ENCODE data around the gene DNAI7.

The DNAI7 gene

DNA sequence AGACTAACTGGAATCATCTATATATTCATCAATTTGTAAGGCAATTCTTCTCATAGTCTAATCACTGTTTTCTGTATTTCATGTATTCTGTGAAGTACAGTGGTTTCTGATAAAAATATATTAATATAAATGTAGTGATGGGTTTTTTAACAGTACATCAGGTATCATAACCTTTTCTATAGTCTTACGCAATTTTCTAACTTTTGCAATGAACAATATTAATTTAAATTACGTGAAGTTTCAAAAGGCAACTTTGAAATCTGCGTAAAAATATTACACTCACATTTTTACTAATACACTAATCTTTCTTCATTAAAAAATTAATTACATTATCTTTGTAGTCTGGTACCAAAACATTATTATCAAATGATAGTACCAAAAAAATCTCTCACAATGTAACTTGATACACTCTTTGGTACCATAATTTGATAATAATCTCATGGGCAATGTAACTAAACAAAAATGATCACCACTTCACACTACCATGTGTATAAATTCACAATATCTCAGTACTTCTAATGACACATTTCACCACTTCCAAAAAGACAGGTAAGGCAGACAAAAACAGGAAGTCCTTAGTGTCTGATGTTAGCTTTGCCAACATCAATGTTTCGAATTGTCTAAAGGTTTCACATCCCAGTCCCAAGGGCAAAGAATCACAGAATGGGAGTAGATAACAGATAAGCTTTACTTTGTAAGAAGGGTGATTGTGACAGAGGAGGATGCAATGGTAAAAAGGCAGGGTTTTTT, 8.7 kb downstream of the DNAI7 start:
- DNase-seq (ENCODE audit: insufficient read length, low spot score) (no peak), FAIRE-seq (peak; percentile 83)

GRCh38 chr12:25184132-25184531, 10.8 kb downstream of the DNAI7 start:
- DNase-seq (ENCODE audit: insufficient read length, low spot score) (no peak), FAIRE-seq (no peak)

- FAIRE-seq, result no peak
These were observed 12.2 kb downstream of the DNAI7 start for GRCh38 chr12:25182765-25183164.

DNA sequence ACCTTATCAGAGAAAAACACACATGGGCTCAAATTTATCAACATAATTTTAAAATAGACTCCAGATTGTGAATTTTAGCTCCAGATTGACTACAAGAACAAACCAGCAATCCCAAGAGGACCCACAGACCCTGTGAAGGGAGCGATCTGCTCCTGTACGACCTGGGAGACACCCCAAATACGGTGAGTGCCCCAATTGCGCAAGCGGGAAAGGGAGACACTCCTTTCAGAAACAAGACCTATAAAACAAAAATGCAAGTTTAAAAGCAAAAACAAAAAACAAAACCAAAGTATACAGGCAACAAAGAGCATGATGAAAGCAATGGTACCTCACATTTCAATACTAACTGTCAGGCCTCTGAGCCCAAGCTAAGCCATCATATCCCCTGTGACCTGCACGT, 32.1 kb downstream of the DNAI7 start:
- no peak for DNase-seq (ENCODE audit: insufficient read length, low spot score)
- no peak for FAIRE-seq

More at GRCh38 chr12:25182765-25183164, 12.2 kb downstream of the DNAI7 start:
- DNase-seq (ENCODE audit: insufficient read length, low spot score), result no peak

- no peak for FAIRE-seq
- no peak for DNase-seq (ENCODE audit: insufficient read length, low spot score)
These were observed 38.9 kb downstream of the DNAI7 start for GRCh38 chr12:25156061-25156460.

- DNase-seq (ENCODE audit: insufficient read length, low spot score), result peak; percentile 26
- FAIRE-seq, result peak; percentile 98
These were observed 39.9 kb downstream of the DNAI7 start for GRCh38 chr12:25155022-25155576.

GRCh38 chr12:25152055-25152454, 42.9 kb downstream of the DNAI7 start:
- FAIRE-seq (no peak), DNase-seq (ENCODE audit: insufficient read length, low spot score) (no peak)

GRCh38 chr12:25151476-25151875, 43.5 kb downstream of the DNAI7 start:
- no peak for FAIRE-seq
- no peak for DNase-seq (ENCODE audit: insufficient read length, low spot score)

DNA sequence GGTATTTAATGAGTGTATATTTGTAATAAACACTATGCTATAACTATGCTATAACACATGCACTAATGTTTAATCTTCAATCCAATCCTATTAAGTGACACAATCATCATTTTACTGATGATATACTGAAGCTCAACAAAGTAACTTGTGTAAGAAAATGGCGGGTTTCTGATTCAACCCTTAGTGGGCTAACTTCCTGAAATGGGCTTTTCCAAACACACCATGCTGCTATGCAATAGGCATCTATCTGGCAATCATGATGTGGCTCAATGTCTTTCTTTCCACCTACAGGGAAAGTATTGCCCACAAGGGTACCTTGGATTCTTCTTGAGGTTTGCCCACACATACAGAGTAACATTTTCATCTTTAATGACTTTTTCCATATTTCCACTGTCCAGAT, 48.3 kb downstream of the DNAI7 start:
- DNase-seq (ENCODE audit: insufficient read length, low spot score), result no peak
- FAIRE-seq, result no peak

GRCh38 chr12:25135531-25136154, 59.3 kb downstream of the DNAI7 start:
- DNase-seq (ENCODE audit: insufficient read length, low spot score) (no peak), FAIRE-seq (no peak)

- FAIRE-seq (no peak), DNase-seq (ENCODE audit: insufficient read length, low spot score) (no peak)
These were observed 63.7 kb downstream of the DNAI7 start for GRCh38 chr12:25131270-25131669.

- peak; percentile 67 for FAIRE-seq
These were observed 64.2 kb downstream of the DNAI7 start for GRCh38 chr12:25130741-25131188.

GRCh38 chr12:25126746-25127145, 68.2 kb downstream of the DNAI7 start:
- DNase-seq (ENCODE audit: insufficient read length, low spot score), result no peak
- no peak for FAIRE-seq

More at GRCh38 chr12:25130741-25131188, 64.2 kb downstream of the DNAI7 start:
- no peak for DNase-seq (ENCODE audit: insufficient read length, low spot score)

DNA sequence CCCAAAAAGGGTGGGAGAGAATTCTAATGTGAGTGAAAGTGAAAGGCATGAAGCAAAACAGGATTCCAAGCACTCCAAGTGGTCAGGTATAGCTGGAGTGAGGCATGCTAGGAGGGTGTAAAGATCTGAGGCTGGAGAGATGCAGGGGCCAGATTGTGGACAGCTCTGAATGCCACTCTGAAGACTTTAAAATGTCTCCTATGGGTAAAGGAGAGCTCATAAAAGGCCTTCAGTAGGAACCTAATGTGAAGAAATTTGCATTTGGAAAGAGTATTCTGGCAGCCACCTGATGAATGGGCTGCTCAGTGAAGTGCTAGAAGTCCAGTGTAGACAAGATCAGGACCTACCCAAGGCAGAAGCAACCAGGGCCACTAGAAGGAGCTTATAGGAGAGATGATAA, 68.9 kb downstream of the DNAI7 start:
- no peak for FAIRE-seq
- DNase-seq (ENCODE audit: insufficient read length, low spot score), result no peak

GRCh38 chr12:25124493-25124892, 70.5 kb downstream of the DNAI7 start:
- DNase-seq (ENCODE audit: insufficient read length, low spot score) (no peak), FAIRE-seq (no peak)

DNA sequence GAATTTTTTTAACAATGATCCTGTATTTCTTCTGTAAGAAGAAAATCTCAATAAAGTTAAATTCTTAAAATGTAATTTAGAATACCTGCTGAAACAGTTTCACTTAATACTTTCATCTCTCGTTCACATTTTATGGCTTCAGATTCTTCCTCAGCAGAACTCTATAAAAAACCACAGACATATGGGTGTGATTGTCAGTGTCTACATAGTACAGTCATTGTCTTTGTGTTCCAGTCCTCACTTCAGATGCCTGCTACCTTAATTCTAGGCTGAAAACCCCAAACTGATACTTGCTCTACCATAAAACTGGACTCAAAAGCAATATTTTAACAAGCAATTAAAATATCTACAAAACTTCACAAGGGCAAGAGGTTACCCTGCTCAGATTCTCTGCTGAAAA, 71.8 kb downstream of the DNAI7 start:
- FAIRE-seq, result no peak
- no peak for DNase-seq (ENCODE audit: insufficient read length, low spot score)

DNA sequence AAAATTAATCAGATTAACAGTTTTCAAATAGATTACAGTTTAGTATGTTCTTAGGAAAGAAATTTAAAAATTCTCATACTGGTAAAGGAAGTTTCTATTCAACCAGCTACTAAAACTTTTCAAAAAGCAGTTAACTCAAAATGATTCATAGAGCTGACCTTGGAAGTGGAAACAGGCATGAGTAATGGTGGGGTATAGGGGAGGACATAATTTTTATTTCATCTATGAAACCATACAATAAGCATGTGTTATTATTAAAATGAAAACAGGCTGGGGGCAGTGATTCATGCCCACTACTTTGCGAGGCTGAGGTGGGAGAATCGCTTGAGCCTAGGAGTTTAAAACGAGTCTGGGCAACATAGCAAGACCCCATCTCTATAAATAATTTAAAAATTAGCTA, 73.0 kb downstream of the DNAI7 start:
- FAIRE-seq (no peak), DNase-seq (ENCODE audit: insufficient read length, low spot score) (no peak)

DNA sequence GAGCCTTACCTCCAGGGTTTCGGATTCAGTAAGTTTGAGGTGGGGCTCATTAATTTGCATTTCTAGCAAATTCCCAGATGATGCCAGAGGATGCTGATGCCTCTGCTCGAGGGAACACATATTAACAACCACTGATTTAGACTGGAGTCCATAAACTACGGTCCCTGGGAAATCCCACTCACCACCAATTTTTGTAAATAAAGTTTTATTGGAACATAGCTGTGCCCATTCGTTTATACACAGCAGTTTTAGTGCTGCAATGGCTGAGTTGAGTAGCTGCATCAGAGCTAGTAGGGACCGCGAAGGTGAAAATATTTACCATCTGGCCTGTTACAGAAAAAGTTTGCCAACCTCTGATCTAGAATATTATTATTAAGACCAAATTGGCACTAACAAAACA, 73.8 kb downstream of the DNAI7 start:
- DNase-seq (ENCODE audit: insufficient read length, low spot score) (no peak), FAIRE-seq (no peak)

GRCh38 chr12:25119020-25119419, 75.9 kb downstream of the DNAI7 start:
- no peak for DNase-seq (ENCODE audit: insufficient read length, low spot score)
- no peak for FAIRE-seq

- FAIRE-seq (peak; percentile 86), DNase-seq (ENCODE audit: insufficient read length, low spot score) (no peak)
These were observed 79.3 kb downstream of the DNAI7 start for GRCh38 chr12:25115677-25116076.

DNA sequence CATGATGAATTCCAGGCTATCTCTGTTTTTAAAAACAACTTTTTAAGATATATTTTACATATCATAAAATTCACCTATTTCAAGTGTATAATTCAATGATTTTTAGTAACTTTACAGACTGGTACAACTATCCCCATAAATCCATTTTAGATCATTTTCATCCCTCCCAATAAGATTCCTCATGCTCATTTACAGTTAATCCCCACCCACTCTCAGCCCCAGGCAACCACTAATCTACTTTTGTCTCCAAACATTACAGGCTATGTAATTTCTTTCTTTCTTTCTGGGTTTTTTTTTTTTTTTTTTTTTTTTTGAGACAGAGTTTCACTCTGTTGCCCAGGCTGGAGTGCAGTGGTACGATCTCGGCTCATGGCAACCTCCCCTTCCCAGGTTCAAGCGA, 81.3 kb downstream of the DNAI7 start:
- DNase-seq (ENCODE audit: insufficient read length, low spot score) (no peak), FAIRE-seq (no peak)

DNA sequence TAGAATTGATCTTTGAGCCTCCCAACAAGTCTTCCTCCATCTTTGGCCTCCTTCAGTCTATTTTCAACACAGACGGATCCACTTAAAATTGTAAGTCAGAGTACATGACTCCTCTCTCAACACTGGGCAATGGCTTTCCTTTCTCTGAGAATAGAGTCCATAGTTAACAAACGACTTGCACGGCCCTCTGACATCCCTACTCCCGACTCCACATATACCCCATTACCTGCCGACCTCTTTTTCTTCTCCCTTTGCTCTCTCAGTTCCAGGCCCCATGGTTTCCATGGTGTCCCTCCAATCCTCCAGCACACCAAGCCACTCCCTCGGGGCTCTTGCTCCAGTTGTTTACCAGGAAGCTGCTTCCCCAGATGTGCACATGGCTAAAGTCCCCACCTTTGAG, 84.7 kb downstream of the DNAI7 start:
- FAIRE-seq (no peak), DNase-seq (ENCODE audit: insufficient read length, low spot score) (no peak)

All from GM19239 (cell line).